Thymus (tissue), 11 donors: ENCODE data around the gene LONRF3. TPM values are rescaled to one million over a fixed set of nuclear protein-coding genes. Genes with fewer than 3 reads are reported as not detected.
"Not testable (repeated sequence)": the region's sequence is repeated elsewhere in the genome, so short reads cannot be mapped to it uniquely, and the experiment has no call there.

Experiments used
- DNase-seq, 9 donors: peaks; one replicate each; pipeline ENCODE4 v3.0.0-alpha.2; 2013; ENCODE audit warnings: low spot score in 9 of 9, low read depth in 6 of 9, missing footprints in 1 of 9
- H3K27ac ChIP-seq, 2 donors: one replicate each; pipeline ENCODE4 v1.5.1; 2013; ENCODE audit warnings: control low read depth in 1 of 2, low read depth in 1 of 2, low read length in 1 of 2, mild to moderate bottlenecking in 1 of 2, moderate library complexity in 1 of 2
- H3K27me3 ChIP-seq, 2 donors: one replicate each; pipeline ENCODE4 v1.5.1; 2013; ENCODE audit warnings: low read length in 1 of 2; ENCODE audit not compliant: control insufficient read depth in 2 of 2, insufficient read depth in 1 of 2
- H3K36me3 ChIP-seq, 2 donors: one replicate each; pipeline ENCODE4 v1.5.1; 2013; ENCODE audit warnings: low read length in 1 of 2, mild to moderate bottlenecking in 1 of 2, moderate library complexity in 1 of 2; ENCODE audit not compliant: control insufficient read depth in 2 of 2, insufficient read depth in 2 of 2
- H3K4me1 ChIP-seq, 2 donors: one replicate each; pipeline ENCODE4 v1.5.1; 2013; ENCODE audit warnings: low read length in 2 of 2; ENCODE audit not compliant: control insufficient read depth in 2 of 2, insufficient read depth in 2 of 2
- H3K4me3 ChIP-seq, 2 donors: one replicate each; pipeline ENCODE4 v1.5.1; 2013; ENCODE audit warnings: low read length in 2 of 2, control low read depth in 1 of 2, mild to moderate bottlenecking in 1 of 2
- H3K9me3 ChIP-seq, 2 donors: one replicate each; pipeline ENCODE4 v1.5.1; 2013; ENCODE audit warnings: low read length in 1 of 2, mild to moderate bottlenecking in 1 of 2; ENCODE audit not compliant: control insufficient read depth in 2 of 2, insufficient read depth in 1 of 2
- WGBS: extraction: QIAGEN DNeasy Blood & Tissue Kit; methylation state at CpG from one replicate; pipeline ENCODE4 v1.1.7; 2013; 5-methylcytosine and 5-hydroxymethylcytosine counted together
- polyA plus RNA-seq: library from polyadenylated mRNA; stranded (reverse); fragments of 200-250 nt; gene quantifications from one replicate; pipeline ENCODE4 v1.2.3, GENCODE V29; 2013
- total RNA-seq: library from RNA; stranded (reverse); fragments of 120-200 nt; gene quantifications from one replicate; pipeline ENCODE4 v1.2.4, GENCODE V29; 2013
- donor health status: healthy.

The LONRF3 gene
- total and polyA plus RNA-seq, 2 donors: 0.19 to 0.25 TPM

GRCh38 chrX:119026344-119026743 lies 51.9 kb downstream of the LONRF3 start:
- not testable (repeated sequence) for H3K4me1 ChIP-seq, H3K27ac ChIP-seq, H3K4me3 ChIP-seq, H3K27me3 ChIP-seq, H3K36me3 ChIP-seq, H3K9me3 ChIP-seq, DNase-seq
- WGBS: 97% methylated on average over 2 of the region's 2 CpGs

- H3K36me3 ChIP-seq, H3K4me1 ChIP-seq, H3K4me3 ChIP-seq, H3K27me3 ChIP-seq, DNase-seq, H3K27ac ChIP-seq, H3K9me3 ChIP-seq: not testable (repeated sequence)
- WGBS: 98% methylated on average over 28 of the region's 28 CpGs
Observed at GRCh38 chrX:119027960-119028732, 53.7 kb downstream of the LONRF3 start.

GRCh38 chrX:119028733-119029330 lies 54.4 kb downstream of the LONRF3 start:
- Histone ChIP-seq H3K4me3 (no peak overlapping the region), H3K4me1 (no peaks in the 10 kb centered on the region), H3K27me3 (no peaks in the 10 kb centered on the region), H3K9me3 (no peaks in the 10 kb centered on the region), H3K36me3 (no peaks in the 10 kb centered on the region), H3K27ac (no peak overlapping the region)
- DNase-seq: no peak
- WGBS: 85% methylated on average over 1 of the region's 1 CpG

GRCh38 chrX:119029656-119030055 lies 55.2 kb downstream of the LONRF3 start:
- H3K27me3 ChIP-seq, DNase-seq, H3K4me1 ChIP-seq, H3K36me3 ChIP-seq, H3K9me3 ChIP-seq, H3K27ac ChIP-seq, H3K4me3 ChIP-seq: not testable (repeated sequence)
- WGBS: 97% methylated on average over 9 of the region's 10 CpGs

DNA sequence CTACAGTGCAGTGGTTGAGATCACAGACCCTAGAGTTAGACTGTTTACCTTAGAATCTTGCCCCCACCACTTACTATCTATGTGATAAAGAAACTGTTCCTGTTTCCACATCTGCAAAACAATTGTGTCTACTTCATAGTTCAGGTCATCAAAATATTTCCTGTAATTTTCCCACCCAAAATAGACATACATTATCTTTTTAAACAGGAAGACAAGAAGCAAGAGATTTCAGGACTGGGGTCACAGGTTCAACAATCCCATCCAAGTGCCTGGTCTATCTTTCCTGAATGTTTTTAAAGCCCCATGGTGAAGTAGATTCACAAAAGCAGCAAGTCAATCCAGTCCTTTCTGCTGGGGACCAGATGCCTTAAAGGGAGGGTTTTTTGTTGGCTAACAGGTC lies 56.6 kb downstream of the LONRF3 start:
- H3K27me3 ChIP-seq: no peaks in the 10 kb centered on the region
- no peak overlapping the region for H3K27ac ChIP-seq
- H3K36me3 ChIP-seq: no peaks in the 10 kb centered on the region
- H3K4me3 ChIP-seq: no peak overlapping the region
- H3K9me3 ChIP-seq: no peaks in the 10 kb centered on the region
- H3K4me1 ChIP-seq: no peaks in the 10 kb centered on the region
- no peak for DNase-seq

GRCh38 chrX:119036107-119037029 lies 62.0 kb downstream of the LONRF3 start:
- over 99% methylated on average over 4 of the region's 4 CpGs for WGBS
- Histone ChIP-seq H3K4me1 (no peaks in the 10 kb centered on the region), H3K9me3 (no peaks in the 10 kb centered on the region), H3K36me3 (no peaks in the 10 kb centered on the region), H3K27ac (no peak overlapping the region), H3K27me3 (no peaks in the 10 kb centered on the region), H3K4me3 (no peak overlapping the region)
- DNase-seq: no peak

DNA sequence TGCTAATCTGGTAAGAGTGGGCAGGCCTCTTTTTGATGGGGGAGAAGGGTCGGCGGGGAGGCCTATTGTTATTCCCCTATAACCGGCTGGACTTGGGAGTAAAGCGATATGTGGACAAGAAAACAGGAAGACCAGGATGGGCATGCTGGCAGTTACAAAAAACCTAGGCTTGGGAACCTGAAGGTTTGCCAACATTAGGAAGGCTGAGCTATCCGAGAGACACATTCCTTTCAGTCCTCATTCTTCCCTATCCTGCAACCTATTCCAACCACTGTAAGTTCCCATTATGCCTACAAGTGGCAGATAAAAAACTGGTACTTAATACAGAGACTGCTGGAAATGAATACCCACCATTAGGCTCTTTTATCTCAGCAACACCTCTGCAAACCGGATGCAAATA lies 66.0 kb downstream of the LONRF3 start:
- Histone ChIP-seq H3K4me3 (no peak overlapping the region), H3K27ac (no peak overlapping the region), H3K4me1 (no peaks in the 10 kb centered on the region), H3K27me3 (no peaks in the 10 kb centered on the region), H3K9me3 (no peaks in the 10 kb centered on the region), H3K36me3 (no peaks in the 10 kb centered on the region)
- no peak for DNase-seq
- 93% methylated on average over 6 of the region's 6 CpGs for WGBS

GRCh38 chrX:119041175-119041574 lies 66.8 kb downstream of the LONRF3 start:
- Histone ChIP-seq H3K9me3 (no peaks in the 10 kb centered on the region), H3K4me1 (no peaks in the 10 kb centered on the region), H3K27me3 (no peaks in the 10 kb centered on the region), H3K36me3 (no peaks in the 10 kb centered on the region), H3K4me3 (no peak overlapping the region), H3K27ac (no peak overlapping the region)
- DNase-seq: no peak
- WGBS: 69% methylated on average over 4 of the region's 4 CpGs

DNA sequence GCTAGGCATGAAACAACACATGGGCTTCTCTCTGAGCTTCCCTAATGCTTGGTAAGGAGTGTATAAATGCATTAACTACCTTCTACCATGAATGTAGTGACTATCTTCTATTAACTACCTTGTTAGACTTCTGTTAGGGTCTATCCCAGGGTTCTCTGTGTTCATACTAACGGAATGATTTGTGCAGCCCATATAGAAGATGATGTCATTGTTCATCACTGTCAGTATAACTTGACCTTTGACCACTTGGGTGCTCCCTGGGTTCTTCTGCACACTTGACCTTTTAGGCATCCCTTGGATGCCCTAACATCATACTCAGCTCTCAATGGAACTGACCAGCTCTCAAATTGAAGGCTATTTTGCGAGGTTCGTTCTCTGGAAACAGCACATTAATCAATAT lies 67.6 kb downstream of the LONRF3 start:
- no peaks in the 10 kb centered on the region for H3K4me1 ChIP-seq
- H3K27me3 ChIP-seq: no peaks in the 10 kb centered on the region
- no peak overlapping the region for H3K4me3 ChIP-seq
- DNase-seq: no peak
- no peaks in the 10 kb centered on the region for H3K9me3 ChIP-seq
- no peaks in the 10 kb centered on the region for H3K36me3 ChIP-seq
- 95% methylated on average over 3 of the region's 3 CpGs for WGBS
- no peak overlapping the region for H3K27ac ChIP-seq
